NCI-H1436 (cell line): ENCODE measurements around the gene SPHK1.
A peak's percentile ranks its signal among the peaks of the same experiment; 100 is the strongest.

Source experiments
- DNase-seq: peaks from one replicate; lab custom pipeline; 2025; lab: John Stamatoyannopoulos, UW

SPHK1 gene

GRCh38 chr17:76384987-76385891 lies 830 bp downstream of the SPHK1 start:
- no peak for DNase-seq

GRCh38 chr17:76385892-76386786 lies 1.7 kb downstream of the SPHK1 start:
- DNase-seq, result peak; percentile 74

- no peak for DNase-seq
Measured at GRCh38 chr17:76386966-76387765, 2.8 kb downstream of the SPHK1 start.

GRCh38 chr17:76388966-76389888 lies 4.8 kb downstream of the SPHK1 start:
- DNase-seq, result no peak

GRCh38 chr17:76390003-76390421 lies 5.6 kb downstream of the SPHK1 start:
- DNase-seq, result no peak

- no peak for DNase-seq
Measured at GRCh38 chr17:76391200-76391715, 6.8 kb downstream of the SPHK1 start.

GRCh38 chr17:76394166-76394565 lies 9.8 kb downstream of the SPHK1 start:
- no peak for DNase-seq

GRCh38 chr17:76395980-76396379 lies 11.6 kb downstream of the SPHK1 start:
- DNase-seq, result no peak

- no peak for DNase-seq
Measured at GRCh38 chr17:76397184-76397583, 12.8 kb downstream of the SPHK1 start.

- peak; percentile 78 for DNase-seq
Measured at GRCh38 chr17:76397687-76398522, 13.5 kb downstream of the SPHK1 start.

GRCh38 chr17:76398523-76399174 lies 14.2 kb downstream of the SPHK1 start:
- no peak for DNase-seq

- no peak for DNase-seq
Measured at GRCh38 chr17:76399175-76400172, 15.1 kb downstream of the SPHK1 start.

GRCh38 chr17:76402711-76403110 lies 18.3 kb downstream of the SPHK1 start:
- no peak for DNase-seq

- no peak for DNase-seq
Measured at GRCh38 chr17:76404256-76404655, 19.8 kb downstream of the SPHK1 start.

GRCh38 chr17:76404976-76405563 lies 20.7 kb downstream of the SPHK1 start:
- DNase-seq, result no peak

GRCh38 chr17:76405607-76405966 lies 21.2 kb downstream of the SPHK1 start:
- DNase-seq, result no peak

GRCh38 chr17:76405967-76406647 lies 21.7 kb downstream of the SPHK1 start:
- no peak for DNase-seq
